HepG2 (cell line): ENCODE results near the gene KIF17. TPM values are rescaled to one million over a fixed set of nuclear protein-coding genes. Genes with fewer than 3 reads are reported as not detected.

Source experiments
- ATAC-seq: fragments of 200-7000 bp; cut with Tn5 transposase; 3 replicates; pipeline ENCODE4 v1.9.1; 2020; ENCODE audit warnings: mild to moderate bottlenecking, moderate library complexity
- BruUV-seq: library from RNA; stranded (reverse); fragments of 400-500 nt; replicated peaks from 2 replicates; lab custom pipeline; 2021; lab: Mats Ljungman, UMichigan
- CTCF ChIA-PET: fragments of 300-600 bp; formaldehyde crosslinking; extraction: SDS; loops from one replicate; lab custom pipeline; 2021; ENCODE audit warnings: low total read pairs, inconsistent platforms, low intra/inter-chr PET ratio; lab: Yijun Ruan, JAX
- POLR2A ChIA-PET: fragments of 350-600 bp; sonication (Branson Sonifier 250); formaldehyde crosslinking; loops from one replicate; lab custom pipeline; 2020; ENCODE audit warnings: antibody characterized with exemption, inconsistent platforms; lab: Yijun Ruan, JAX
- DNase-seq: peaks from one replicate; pipeline ENCODE4 v3.0.0-alpha.2; 2015; ENCODE audit warnings: low spot score
- FAIRE-seq: peaks from 3 replicates; lab custom pipeline; 2011; peaks lifted over from hg19 to GRCh38; lab: Jason Lieb, UNC
- H2AFZ ChIP-seq: one replicate; pipeline ENCODE4 v1.6.1; 2011; ENCODE audit warnings: low read length, inconsistent platforms
- H3K27ac ChIP-seq: fragments of 300-600 bp; 3 replicates; pipeline ENCODE4 v1.8.0; 2011; ENCODE audit warnings: mixed run types, mild to moderate bottlenecking, mixed read lengths, low read length, inconsistent platforms; ENCODE audit not compliant: insufficient read depth; ENCODE audit errors: extremely low read length
- H3K27me3 ChIP-seq, 2 experiments: fragments of 200-600 bp in 1 of 2; 2 replicates in 1 of 2; 3 replicates in 1 of 2; pipeline versions ENCODE4 v1.6.0 to v1.8.0; 2011; ENCODE audit warnings: low read length in 2 of 2, mild to moderate bottlenecking in 2 of 2, moderate library complexity in 2 of 2, inconsistent platforms in 1 of 2; ENCODE audit not compliant: insufficient read depth in 2 of 2, control insufficient read depth in 1 of 2
- H3K36me3 ChIP-seq, 2 experiments: fragments of 200-600 bp in 1 of 2; replicated peaks in 1 of 2; 2 replicates in 1 of 2; 3 replicates in 1 of 2; pipeline versions ENCODE4 v1.5.1 to v1.8.0; 2011; ENCODE audit warnings: low read length in 2 of 2, inconsistent platforms in 1 of 2; ENCODE audit not compliant: insufficient read depth in 2 of 2, control insufficient read depth in 1 of 2
- H3K4me1 ChIP-seq: 2 replicates; pipeline ENCODE4 v1.5.1; 2012; ENCODE audit warnings: low read length, inconsistent platforms; ENCODE audit not compliant: insufficient read depth
- H3K4me2 ChIP-seq: 2 replicates; pipeline ENCODE4 v1.6.0; 2011; ENCODE audit warnings: low read depth, low read length, inconsistent platforms
- H3K4me3 ChIP-seq, 3 experiments: fragments of 200-600 bp in 1 of 3; sonication (generic), shearing (Covaris generic) in 1 of 3; replicated peaks in 1 of 3; 2 replicates each; pipeline ENCODE4 v1.5.1; 2011 to 2016; ENCODE audit warnings: low read length in 3 of 3, inconsistent platforms in 2 of 3, low read depth in 2 of 3, mild to moderate bottlenecking in 2 of 3, control low read depth in 1 of 3, mixed read lengths in 1 of 3; ENCODE audit not compliant: insufficient read depth in 1 of 3
- H3K79me2 ChIP-seq: one replicate; pipeline ENCODE4 v1.6.1; 2011; ENCODE audit warnings: low read length, inconsistent platforms; ENCODE audit not compliant: insufficient read depth
- H3K9ac ChIP-seq: 2 replicates; pipeline ENCODE4 v1.6.0; 2011; ENCODE audit warnings: mild to moderate bottlenecking, low read depth, low read length, inconsistent platforms; ENCODE audit not compliant: insufficient read depth
- H3K9me3 ChIP-seq: 2 replicates; pipeline ENCODE4 v1.5.1; 2012; ENCODE audit warnings: mild to moderate bottlenecking, low read length
- H4K20me1 ChIP-seq: 2 replicates; pipeline ENCODE4 v1.6.0; 2011; ENCODE audit warnings: inconsistent platforms, mild to moderate bottlenecking, low read length, moderate library complexity; ENCODE audit not compliant: insufficient read depth
- RELA ChIP-seq: sonication (generic); formaldehyde crosslinking; IDR thresholded peaks from 2 replicates; pipeline ENCODE4 v1.4.0; 2020; ENCODE audit warnings: missing genetic modification reagents
- ZNF496 ChIP-seq: sonication (generic); formaldehyde crosslinking; IDR thresholded peaks from 2 replicates; pipeline ENCODE4 v1.8.1; 2023; ENCODE audit warnings: mild to moderate bottlenecking, moderate library complexity, missing genetic modification reagents; ENCODE audit not compliant: insufficient replicate concordance
- WGBS: methylation state at CpG from one replicate; pipeline ENCODE4 v1.1.6; 2017; ENCODE audit warnings: low lambda C conversion rate; 5-methylcytosine and 5-hydroxymethylcytosine counted together
- in situ Hi-C: cut with HindIII; loops from 2 replicates; pipeline ENCODE4 v1.10.0; 2017; ENCODE audit warnings: low pct_unique_long_range_greater_than_20kb; ENCODE audit not compliant: extremely low pct_ligation_motif_present
- intact Hi-C: fragments of 100-400 bp; cut with micrococcal nuclease; formaldehyde crosslinking; loops from one replicate; pipeline ENCODE4 v1.10.0; 2022; ENCODE audit not compliant: unreplicated experiment
- polyA plus RNA-seq, 8 experiments: library from polyadenylated mRNA; depleted of rRNA in 3 of 8; stranded (reverse) in 7 of 8; unstranded in 1 of 8; fragments of >200 nt; fragmentation: Illumina TruSeq in 4 of 8; extraction: Trizol in 4 of 8; gene quantifications; 2 replicates each; pipeline versions ENCODE4 v1.2.1 to v1.2.3, GENCODE V29; 2011 to 2016; ENCODE audit warnings: low read depth in 4 of 8, missing spikeins in 1 of 8, mixed read lengths in 1 of 8; ENCODE audit not compliant: insufficient read depth in 1 of 8
- total RNA-seq, 5 experiments: library from RNA; depleted of rRNA; stranded (reverse); fragments of >200 nt; fragmentation: Illumina TruSeq; extraction: Trizol; gene quantifications; 2 replicates each; pipeline ENCODE4 v1.2.3, GENCODE V29; 2016; ENCODE audit warnings: low read depth in 1 of 5
- TF ChIP-seq, protein P1 (sequence below), 2 experiments: fragments of 450-650 bp in 1 of 2; sonication (generic) in 1 of 2; formaldehyde crosslinking in 1 of 2; IDR thresholded peaks; 2 replicates each; pipeline versions ENCODE4 v1.6.1 to v1.8.0; 2016 to 2022; ENCODE audit warnings: antibody characterized with exemption in 1 of 2, mild to moderate bottlenecking in 1 of 2, missing genetic modification reagents in 1 of 2

KIF17 gene
- total and polyA plus RNA-seq, 2 of the 13 experiments (the other 11 are each of a cell fraction or from before 2014, with no cell fraction given), result 0.24 to 0.44 TPM

DNA sequence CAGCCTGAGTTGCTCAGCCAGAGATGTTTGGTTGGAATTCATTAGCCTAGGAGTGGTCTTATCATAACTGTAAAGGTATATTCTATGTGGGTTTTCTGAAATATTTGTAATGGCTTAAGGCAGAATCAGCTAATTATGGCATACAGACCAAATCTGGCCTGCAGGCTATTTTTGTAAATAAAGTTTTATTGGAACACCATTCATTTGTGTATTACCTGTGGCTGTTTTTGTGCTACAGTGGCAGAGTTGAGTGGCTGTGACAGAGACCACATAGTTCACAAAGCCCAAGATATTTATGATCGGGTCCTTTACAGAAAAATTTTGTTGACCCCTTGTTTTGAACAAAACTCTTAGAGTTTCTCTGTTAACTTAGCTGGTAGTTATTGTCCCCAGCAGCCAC is 49.2 kb downstream of the KIF17 start:
- FAIRE-seq (no peak), DNase-seq (no peak), ATAC-seq (no peak)
- Histone ChIP-seq H4K20me1 (no peaks in the 10 kb centered on the region), H3K79me2 (no peaks in the 10 kb centered on the region), H3K4me3 (no peak overlapping the region), H3K4me2 (no peak overlapping the region), H2AFZ (no peak overlapping the region), H3K9ac (no peak overlapping the region), H3K4me1 (peaks cover 18% of the 10 kb centered on the region; the same call in 1 of the 2 replicates), H3K27ac (no peak overlapping the region)
- intact Hi-C loops, result no loop called here
- ChIA-PET CTCF (no interaction called here), POLR2A (interaction anchor here (0.6 kb wide), 1 partner anchor 24 kb away, joined by 3 read pairs; no protein-coding TSS in a partner anchor)
- 100% methylated on average over 1 of the region's 1 CpG for WGBS
- in situ Hi-C loops, result no loop called here
- TF ChIP-seq ZNF496 (CRISPR knock-in tag) (no peak), RELA (CRISPR knock-in tag) (no peak)
- TF ChIP-seq, protein P1, sequence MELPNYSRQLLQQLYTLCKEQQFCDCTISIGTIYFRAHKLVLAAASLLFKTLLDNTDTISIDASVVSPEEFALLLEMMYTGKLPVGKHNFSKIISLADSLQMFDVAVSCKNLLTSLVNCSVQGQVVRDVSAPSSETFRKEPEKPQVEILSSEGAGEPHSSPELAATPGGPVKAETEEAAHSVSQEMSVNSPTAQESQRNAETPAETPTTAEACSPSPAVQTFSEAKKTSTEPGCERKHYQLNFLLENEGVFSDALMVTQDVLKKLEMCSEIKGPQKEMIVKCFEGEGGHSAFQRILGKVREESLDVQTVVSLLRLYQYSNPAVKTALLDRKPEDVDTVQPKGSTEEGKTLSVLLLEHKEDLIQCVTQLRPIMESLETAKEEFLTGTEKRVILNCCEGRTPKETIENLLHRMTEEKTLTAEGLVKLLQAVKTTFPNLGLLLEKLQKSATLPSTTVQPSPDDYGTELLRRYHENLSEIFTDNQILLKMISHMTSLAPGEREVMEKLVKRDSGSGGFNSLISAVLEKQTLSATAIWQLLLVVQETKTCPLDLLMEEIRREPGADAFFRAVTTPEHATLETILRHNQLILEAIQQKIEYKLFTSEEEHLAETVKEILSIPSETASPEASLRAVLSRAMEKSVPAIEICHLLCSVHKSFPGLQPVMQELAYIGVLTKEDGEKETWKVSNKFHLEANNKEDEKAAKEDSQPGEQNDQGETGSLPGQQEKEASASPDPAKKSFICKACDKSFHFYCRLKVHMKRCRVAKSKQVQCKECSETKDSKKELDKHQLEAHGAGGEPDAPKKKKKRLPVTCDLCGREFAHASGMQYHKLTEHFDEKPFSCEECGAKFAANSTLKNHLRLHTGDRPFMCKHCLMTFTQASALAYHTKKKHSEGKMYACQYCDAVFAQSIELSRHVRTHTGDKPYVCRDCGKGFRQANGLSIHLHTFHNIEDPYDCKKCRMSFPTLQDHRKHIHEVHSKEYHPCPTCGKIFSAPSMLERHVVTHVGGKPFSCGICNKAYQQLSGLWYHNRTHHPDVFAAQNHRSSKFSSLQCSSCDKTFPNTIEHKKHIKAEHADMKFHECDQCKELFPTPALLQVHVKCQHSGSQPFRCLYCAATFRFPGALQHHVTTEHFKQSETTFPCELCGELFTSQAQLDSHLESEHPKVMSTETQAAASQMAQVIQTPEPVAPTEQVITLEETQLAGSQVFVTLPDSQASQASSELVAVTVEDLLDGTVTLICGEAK (IDR thresholded peaks at IDR 0.05), result peak; percentile 49
- TF ChIP-seq, protein P1 (CRISPR knock-in tag; IDR thresholded peaks at IDR 0.05), result peak; percentile 90; the same call in 1 of the 2 replicates
- TF ChIP-seq, all 625 proteins: peak for 1
- Histone ChIP-seq H3K27me3 (no peaks in the 10 kb centered on the region; a peak in 1 of 5 replicates), H3K9me3 (no peaks in the 10 kb centered on the region), H3K36me3 (no peaks in the 10 kb centered on the region)
- BruUV-seq, result no TSS peak
